Duodenal mucosa (tissue), 2 donors: ENCODE data around the gene REL.

Experiments
- H3K27ac ChIP-seq: one replicate; pipeline ENCODE4 v1.7.0; 2013; ENCODE audit warnings: low read depth, low read length
- H3K27me3 ChIP-seq, 2 donors: one replicate each; pipeline ENCODE4 v1.7.0; 2013; ENCODE audit warnings: low read length in 2 of 2, control low read depth in 1 of 2; ENCODE audit not compliant: insufficient read depth in 2 of 2, control insufficient read depth in 1 of 2
- H3K36me3 ChIP-seq, 2 donors: one replicate each; pipeline ENCODE4 v1.7.0; 2013; ENCODE audit warnings: low read length in 2 of 2, control low read depth in 1 of 2; ENCODE audit not compliant: insufficient read depth in 2 of 2, control insufficient read depth in 1 of 2
- H3K4me1 ChIP-seq, 2 donors: one replicate each; pipeline ENCODE4 v1.7.0; 2013; ENCODE audit warnings: low read length in 2 of 2, control low read depth in 1 of 2; ENCODE audit not compliant: insufficient read depth in 2 of 2, control insufficient read depth in 1 of 2
- H3K4me3 ChIP-seq, 2 donors: one replicate each; pipeline ENCODE4 v1.7.0; 2013; ENCODE audit warnings: low read length in 2 of 2, low read depth in 1 of 2
- H3K9ac ChIP-seq, 2 donors: one replicate each; pipeline ENCODE4 v1.7.0; 2013; ENCODE audit warnings: low read length in 2 of 2, low read depth in 1 of 2
- H3K9me3 ChIP-seq, 2 donors: one replicate each; pipeline ENCODE4 v1.7.0; 2013; ENCODE audit warnings: low read length in 2 of 2, control low read depth in 1 of 2; ENCODE audit not compliant: control insufficient read depth in 1 of 2

REL gene

DNA sequence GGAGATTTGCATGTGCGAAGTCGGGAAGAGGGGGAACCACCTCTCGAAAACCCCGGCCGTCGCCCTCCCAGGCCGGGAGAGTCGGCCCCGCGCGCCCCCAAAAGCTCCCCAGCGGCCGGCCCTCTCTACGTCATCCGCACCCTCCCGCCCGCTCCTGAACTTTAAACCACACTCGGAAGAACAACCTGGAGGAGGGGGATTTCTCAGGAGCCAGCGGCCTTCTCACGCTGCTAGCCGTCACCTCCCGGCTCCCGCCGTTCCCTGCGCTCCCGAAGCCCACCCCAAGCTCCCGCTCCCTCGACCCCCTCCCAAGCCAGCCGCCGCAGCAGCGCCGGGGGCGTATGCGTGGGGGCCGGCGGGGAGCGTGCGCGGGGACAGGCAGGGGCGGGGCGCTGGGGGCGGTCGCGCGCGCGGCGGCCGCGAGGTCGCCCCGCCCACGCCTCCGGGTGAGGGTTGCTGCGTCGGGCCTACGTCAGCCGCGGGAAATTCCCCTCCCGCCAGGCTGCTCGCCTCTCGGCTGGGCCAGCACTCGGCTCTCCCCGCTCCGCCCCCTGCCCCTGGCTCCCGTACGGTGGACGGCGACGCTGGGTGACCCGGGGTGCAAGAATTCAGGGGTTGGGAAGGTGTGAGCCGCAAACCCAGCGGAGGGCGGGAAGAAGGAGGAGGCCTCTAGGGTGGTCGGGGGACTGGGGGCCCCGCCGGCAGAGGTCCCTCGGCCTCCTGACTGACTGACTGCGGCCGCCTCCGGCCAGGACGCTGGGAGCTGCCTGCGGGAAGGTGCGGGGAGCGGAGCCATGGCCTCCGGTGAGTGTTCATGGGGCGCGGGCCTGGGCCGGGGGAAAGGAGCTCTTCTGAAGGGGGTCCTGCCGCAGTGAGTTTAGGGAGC is at the start of gene REL:
Gene REL (plus strand): TSS at position 528 of the 886 bp plus-strand sequence. CDS start 267 bp downstream, at position 795.
- peak within 1 kb of the TSS; percentile 90 for H3K27ac ChIP-seq
- H3K9ac ChIP-seq, result peak within 1 kb of the TSS; percentile 85 to 93
- H3K4me1 ChIP-seq, result peaks cover 8 to 11% of the 10 kb centered on the region in 2 donors
- peak within 1 kb of the TSS; percentile 76 to 78 for H3K4me3 ChIP-seq
- no peaks in the 10 kb centered on the region for H3K9me3 ChIP-seq
- no peaks in the 10 kb centered on the region for H3K27me3 ChIP-seq
- H3K36me3 ChIP-seq, result no peaks in the 10 kb centered on the region

DNA sequence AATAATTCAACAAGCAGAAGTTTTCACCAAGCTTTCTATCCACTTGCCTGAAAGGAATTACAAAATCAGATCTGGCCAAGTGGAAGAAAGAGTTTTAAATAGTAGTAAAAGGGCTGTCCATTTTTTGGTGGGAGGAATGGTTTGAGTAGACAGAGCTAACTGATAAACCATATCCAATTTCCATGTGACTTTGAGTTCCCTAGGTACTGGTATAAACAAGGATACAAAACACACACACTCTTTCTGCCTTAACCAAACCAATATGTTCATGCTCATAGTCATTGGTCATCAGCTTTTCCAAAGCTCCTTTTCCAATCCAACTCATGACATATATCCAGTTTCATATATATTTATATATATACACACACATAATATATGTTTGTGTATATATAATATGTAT is 49.5 kb upstream of the REL start:
- Histone ChIP-seq H3K4me3 (no peak overlapping the region), H3K36me3 (no peaks in the 10 kb centered on the region), H3K4me1 (no peaks in the 10 kb centered on the region), H3K27me3 (peaks cover 0 to 12% of the 10 kb centered on the region in 2 donors), H3K9ac (no peak overlapping the region), H3K27ac (no peak overlapping the region), H3K9me3 (no peaks in the 10 kb centered on the region)

DNA sequence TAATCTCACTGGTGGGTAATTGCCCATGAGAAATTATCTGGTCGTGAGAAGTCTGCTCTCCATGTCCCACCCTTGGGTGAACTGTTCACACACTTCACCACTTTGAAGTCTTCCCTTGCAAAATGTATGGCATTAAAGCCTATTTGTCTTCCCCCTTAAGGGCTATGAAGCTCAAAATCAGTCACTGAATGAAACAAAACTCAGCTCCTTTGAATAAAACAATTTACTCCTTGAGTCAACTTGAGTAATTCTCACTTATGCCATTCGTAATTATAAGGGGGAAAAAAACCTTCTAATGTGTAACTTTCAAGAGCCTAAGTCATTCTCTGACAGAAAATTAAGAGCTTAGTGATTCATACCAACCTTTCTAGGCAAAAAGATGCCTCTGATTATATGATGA is 48.8 kb upstream of the REL start:
- no peak overlapping the region for H3K9ac ChIP-seq
- H3K27ac ChIP-seq, result no peak overlapping the region
- H3K9me3 ChIP-seq, result no peaks in the 10 kb centered on the region

DNA sequence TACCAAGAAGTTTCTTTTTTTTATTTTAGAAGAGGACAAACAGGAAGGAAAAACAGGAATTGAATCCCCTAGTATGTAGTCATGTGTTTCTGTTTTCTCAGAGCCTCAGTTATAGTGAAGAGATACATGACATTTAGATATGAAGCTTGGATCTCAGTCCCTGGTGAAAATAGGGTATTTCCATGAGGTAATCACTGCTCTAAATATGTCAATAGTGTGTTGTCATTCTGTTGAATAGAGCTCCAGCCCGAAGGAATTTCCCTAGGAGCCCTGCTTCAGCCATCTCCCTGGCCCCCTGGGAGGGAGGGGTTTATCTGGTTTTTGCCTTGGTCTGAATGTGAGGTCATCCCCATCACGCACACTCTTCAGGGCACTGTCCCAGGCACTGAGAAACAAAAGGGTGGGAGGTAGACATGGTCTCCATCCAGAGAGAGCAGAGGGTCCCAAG is 47.1 kb upstream of the REL start:
- peaks cover 0 to 12% of the 10 kb centered on the region in 2 donors for H3K27me3 ChIP-seq
- H3K9me3 ChIP-seq, result no peaks in the 10 kb centered on the region
- H3K9ac ChIP-seq, result no peak overlapping the region
- no peaks in the 10 kb centered on the region for H3K4me1 ChIP-seq
- no peaks in the 10 kb centered on the region for H3K36me3 ChIP-seq
- H3K4me3 ChIP-seq, result no peak overlapping the region
- no peak overlapping the region for H3K27ac ChIP-seq

More for the DNA sequence above, 48.8 kb upstream of the REL start:
- peaks cover 0 to 12% of the 10 kb centered on the region in 2 donors for H3K27me3 ChIP-seq
- H3K4me1 ChIP-seq, result no peaks in the 10 kb centered on the region
- H3K36me3 ChIP-seq, result no peaks in the 10 kb centered on the region
- H3K4me3 ChIP-seq, result no peak overlapping the region

DNA sequence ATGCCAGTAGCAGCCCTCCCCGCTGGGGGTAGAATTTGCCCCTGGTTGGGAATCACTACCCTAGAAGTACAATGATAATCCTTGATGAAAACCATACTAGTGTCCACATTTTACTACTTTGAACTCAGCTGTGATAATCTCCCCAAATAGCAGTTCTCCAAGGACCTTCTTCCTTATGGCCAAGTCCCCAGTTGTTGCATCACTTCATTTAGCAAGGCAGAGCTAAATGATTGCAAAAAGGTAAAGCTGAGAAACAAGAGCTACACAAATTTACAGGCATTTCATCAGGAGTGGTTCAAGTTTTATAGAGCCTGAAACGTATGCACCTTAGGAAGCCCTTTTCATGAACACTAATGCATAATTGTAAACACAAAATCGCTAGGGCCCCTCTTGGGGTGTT is 44.9 kb upstream of the REL start:
- Histone ChIP-seq H3K9ac (no peak overlapping the region), H3K36me3 (no peaks in the 10 kb centered on the region), H3K4me1 (no peaks in the 10 kb centered on the region), H3K9me3 (no peaks in the 10 kb centered on the region), H3K4me3 (no peak overlapping the region), H3K27ac (no peak overlapping the region), H3K27me3 (peaks cover 0 to 12% of the 10 kb centered on the region in 2 donors)

DNA sequence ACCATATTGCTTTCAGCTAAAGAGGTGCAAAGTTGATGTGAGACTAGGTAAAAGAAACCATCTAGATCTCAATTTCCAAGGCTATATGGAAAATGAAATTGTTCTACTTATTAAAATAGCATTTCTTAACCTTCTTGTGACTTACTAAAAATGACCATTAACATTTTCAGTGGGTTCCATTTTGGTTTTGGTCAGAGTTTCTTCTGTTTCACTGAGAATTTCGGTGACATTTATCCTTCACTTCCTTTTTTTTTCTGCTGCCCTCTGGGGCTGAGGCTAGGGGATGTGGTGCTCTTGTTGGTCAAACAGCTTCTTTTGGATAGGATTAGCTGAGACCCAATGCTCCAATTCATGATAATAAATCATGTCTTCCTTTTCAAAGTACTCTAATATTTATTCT is 44.3 kb upstream of the REL start:
- Histone ChIP-seq H3K27me3 (peaks cover 0 to 12% of the 10 kb centered on the region in 2 donors), H3K4me3 (no peak overlapping the region), H3K36me3 (no peaks in the 10 kb centered on the region), H3K27ac (no peak overlapping the region), H3K9me3 (no peaks in the 10 kb centered on the region), H3K4me1 (no peaks in the 10 kb centered on the region), H3K9ac (no peak overlapping the region)

DNA sequence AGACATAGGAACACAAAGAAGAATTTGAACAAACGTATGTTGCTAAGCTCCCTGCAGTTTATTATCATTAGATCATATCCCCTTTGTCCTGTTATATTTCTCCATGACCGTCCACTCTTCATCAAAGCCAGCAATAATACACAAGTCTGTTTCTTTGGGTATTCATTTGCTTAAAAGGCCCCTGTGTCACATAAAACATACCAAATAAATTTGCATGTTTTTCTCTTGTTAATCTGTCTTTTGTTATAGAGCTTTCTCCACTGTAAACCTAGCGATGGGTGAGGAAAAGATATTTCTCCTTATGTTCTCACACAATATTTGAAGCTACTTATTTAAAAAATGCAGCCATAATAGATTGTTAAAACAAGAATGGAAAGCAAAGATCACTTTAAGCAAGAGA is 42.9 kb upstream of the REL start:
- Histone ChIP-seq H3K27ac (no peak overlapping the region), H3K27me3 (peaks cover 0 to 12% of the 10 kb centered on the region in 2 donors), H3K36me3 (no peaks in the 10 kb centered on the region), H3K4me3 (no peak overlapping the region), H3K9ac (no peak overlapping the region), H3K9me3 (no peaks in the 10 kb centered on the region), H3K4me1 (no peaks in the 10 kb centered on the region)

DNA sequence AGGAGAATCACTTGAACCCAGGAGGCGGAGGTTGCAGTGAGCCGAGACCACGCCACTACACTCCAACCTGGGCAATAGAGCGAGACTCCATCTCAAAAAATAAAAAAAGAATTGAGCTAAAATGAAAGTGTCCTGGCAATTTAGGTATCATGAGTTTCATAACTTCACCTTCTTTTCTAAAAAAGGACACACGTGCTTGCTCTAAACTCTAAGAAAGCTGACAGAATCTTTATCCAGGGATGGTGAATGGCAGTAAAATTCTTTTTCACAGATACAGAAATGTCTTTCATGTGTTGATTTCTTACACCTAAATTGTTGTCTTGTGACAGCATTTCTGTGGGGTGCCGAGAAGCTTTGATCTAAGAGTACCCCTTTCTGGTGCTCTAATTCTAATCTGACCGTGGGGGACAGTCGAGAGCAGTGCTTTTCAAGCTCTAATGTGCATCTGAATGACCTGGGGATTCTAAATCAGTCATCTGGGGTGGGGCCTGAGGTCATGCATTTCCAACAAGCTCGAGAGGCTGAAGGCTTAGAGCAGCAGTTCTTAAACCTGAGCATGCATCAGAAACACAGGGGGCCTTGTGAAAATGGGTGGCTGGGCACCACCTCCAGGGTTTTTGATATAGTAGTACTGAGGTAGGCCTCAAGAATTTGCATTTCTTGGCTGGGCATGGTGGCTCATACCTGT is 42.1 kb upstream of the REL start:
- no peak overlapping the region for H3K27ac ChIP-seq
- no peaks in the 10 kb centered on the region for H3K36me3 ChIP-seq
- peaks cover 0 to 11% of the 10 kb centered on the region in 2 donors for H3K27me3 ChIP-seq
- no peaks in the 10 kb centered on the region for H3K9me3 ChIP-seq
- H3K9ac ChIP-seq, result no peak overlapping the region
- no peaks in the 10 kb centered on the region for H3K4me1 ChIP-seq
- H3K4me3 ChIP-seq, result no peak overlapping the region

DNA sequence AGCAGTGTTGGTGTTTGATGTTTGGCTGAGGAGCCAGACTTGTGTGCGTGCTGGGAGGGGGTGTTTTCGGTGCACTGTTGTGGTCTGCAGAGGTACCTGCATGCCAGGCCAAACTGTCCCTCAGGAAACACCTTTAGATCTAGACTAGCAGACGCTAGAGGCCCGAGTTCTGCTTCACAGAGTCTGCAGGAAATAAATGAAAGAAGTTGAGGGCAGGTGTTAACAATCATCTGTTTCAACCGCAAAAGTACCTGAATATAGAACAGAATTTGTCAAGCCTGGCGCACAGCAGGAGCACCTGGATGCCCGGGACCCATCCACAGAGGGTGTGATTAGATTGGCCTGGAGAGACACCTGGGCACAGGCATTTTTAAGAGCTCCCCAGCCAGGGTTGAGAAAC is 40.5 kb upstream of the REL start:
- no peak overlapping the region for H3K9ac ChIP-seq
- no peaks in the 10 kb centered on the region for H3K36me3 ChIP-seq
- H3K4me3 ChIP-seq, result no peak overlapping the region
- H3K27me3 ChIP-seq, result peaks cover 0 to 1% of the 10 kb centered on the region in 2 donors
- no peaks in the 10 kb centered on the region for H3K4me1 ChIP-seq
- H3K27ac ChIP-seq, result no peak overlapping the region
- no peaks in the 10 kb centered on the region for H3K9me3 ChIP-seq

DNA sequence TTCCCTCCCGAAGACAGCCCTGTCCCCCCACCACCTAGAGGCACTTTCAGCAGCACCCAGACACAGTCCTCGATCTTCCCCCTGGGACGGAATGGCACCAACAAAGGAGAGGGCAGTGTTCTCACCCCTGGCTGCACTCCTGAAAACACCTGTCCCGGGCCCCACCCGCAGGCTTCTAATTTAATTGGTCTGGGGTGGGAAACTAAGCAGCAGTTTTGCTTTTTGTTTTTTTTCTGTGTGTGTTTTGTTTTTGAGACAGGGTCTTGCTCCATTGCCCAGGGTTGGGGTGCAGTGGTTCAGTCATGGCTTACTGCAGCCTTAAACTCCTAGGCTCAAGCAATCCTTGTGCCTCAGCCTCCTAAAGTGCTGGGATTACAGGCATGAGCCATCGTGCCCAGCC is 38.4 kb upstream of the REL start:
- Histone ChIP-seq H3K4me1 (no peaks in the 10 kb centered on the region), H3K9me3 (no peaks in the 10 kb centered on the region), H3K36me3 (no peaks in the 10 kb centered on the region), H3K4me3 (no peak overlapping the region), H3K27me3 (no peaks in the 10 kb centered on the region), H3K9ac (no peak overlapping the region), H3K27ac (no peak overlapping the region)
